Testis (tissue), 2 donors: ENCODE results near the gene ADIPOR1.

Experiments
- POLR2A ChIP-seq: fragments of 450-650 bp; IDR thresholded peaks from one replicate; pipeline ENCODE4 v1.6.1; 2017; ENCODE audit warnings: antibody characterized with exemption, mild to moderate bottlenecking, moderate library complexity
- TF ChIP-seq, protein P1 (sequence below), 3 experiments: fragments of 450-650 bp in 2 of 3; fragments of 200-600 bp in 1 of 3; sonication (generic) in 1 of 3; IDR thresholded peaks; one replicate each; pipeline ENCODE4 v1.5.1; 2016 to 2019; ENCODE audit warnings: antibody characterized with exemption in 3 of 3, mild to moderate bottlenecking in 2 of 3, moderate library complexity in 1 of 3

DNA sequence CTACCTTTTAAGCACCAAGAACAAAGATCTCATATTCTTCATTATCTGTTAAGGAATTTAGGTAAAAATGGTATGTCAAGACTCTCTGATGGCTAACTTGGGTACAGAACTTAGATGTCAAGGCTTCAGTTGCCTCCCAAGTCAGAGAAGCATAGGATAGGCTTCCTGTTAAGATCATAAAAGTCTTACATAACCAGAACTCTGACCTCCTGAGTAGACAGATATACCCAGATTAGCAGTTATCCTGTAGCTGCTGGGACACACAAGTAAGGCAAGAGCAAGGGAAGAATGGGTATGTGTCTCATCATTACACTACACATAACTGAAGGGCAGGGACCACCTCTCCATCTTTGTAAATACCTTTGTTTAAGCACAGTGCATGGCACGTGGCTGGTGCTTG is 15.7 kb downstream of the ADIPOR1 start:
- TF ChIP-seq, protein P1, sequence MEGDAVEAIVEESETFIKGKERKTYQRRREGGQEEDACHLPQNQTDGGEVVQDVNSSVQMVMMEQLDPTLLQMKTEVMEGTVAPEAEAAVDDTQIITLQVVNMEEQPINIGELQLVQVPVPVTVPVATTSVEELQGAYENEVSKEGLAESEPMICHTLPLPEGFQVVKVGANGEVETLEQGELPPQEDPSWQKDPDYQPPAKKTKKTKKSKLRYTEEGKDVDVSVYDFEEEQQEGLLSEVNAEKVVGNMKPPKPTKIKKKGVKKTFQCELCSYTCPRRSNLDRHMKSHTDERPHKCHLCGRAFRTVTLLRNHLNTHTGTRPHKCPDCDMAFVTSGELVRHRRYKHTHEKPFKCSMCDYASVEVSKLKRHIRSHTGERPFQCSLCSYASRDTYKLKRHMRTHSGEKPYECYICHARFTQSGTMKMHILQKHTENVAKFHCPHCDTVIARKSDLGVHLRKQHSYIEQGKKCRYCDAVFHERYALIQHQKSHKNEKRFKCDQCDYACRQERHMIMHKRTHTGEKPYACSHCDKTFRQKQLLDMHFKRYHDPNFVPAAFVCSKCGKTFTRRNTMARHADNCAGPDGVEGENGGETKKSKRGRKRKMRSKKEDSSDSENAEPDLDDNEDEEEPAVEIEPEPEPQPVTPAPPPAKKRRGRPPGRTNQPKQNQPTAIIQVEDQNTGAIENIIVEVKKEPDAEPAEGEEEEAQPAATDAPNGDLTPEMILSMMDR (IDR thresholded peaks at IDR 0.05) = no peak
- TF ChIP-seq POLR2A = no peak
